H1 (cell line): ENCODE measurements around the gene ASRGL1. TPM values are rescaled to one million over a fixed set of nuclear protein-coding genes. Genes with fewer than 3 reads are reported as not detected.

Experiments used
- CTCF ChIA-PET: fragments of 300-600 bp; sonication (Branson Sonifier 250); formaldehyde crosslinking; loops from one replicate; lab custom pipeline; 2021; ENCODE audit not compliant: partially characterized antibody; lab: Charles Lee
- POLR2A ChIA-PET: fragments of 300-600 bp; sonication (Branson Sonifier 250); formaldehyde crosslinking; loops from one replicate; lab custom pipeline; 2021; ENCODE audit warnings: inconsistent platforms; ENCODE audit not compliant: partially characterized antibody; lab: Charles Lee
- DNase-seq, 2 experiments: peaks; one replicate each; pipeline versions ENCODE4 v3.0.0 to v3.0.0-alpha.2; 2010 to 2022; ENCODE audit warnings: low spot score in 2 of 2, low read depth in 1 of 2, mixed read lengths in 1 of 2
- FAIRE-seq: peaks from 2 replicates; lab custom pipeline; 2011; peaks lifted over from hg19 to GRCh38; lab: Jason Lieb, UNC
- H2AFZ ChIP-seq: 2 replicates; pipeline ENCODE4 v1.8.1; 2012; ENCODE audit warnings: low read length, inconsistent platforms
- H2AK5ac ChIP-seq: 2 replicates; pipeline ENCODE4 v1.6.1; 2013; ENCODE audit warnings: low read depth, low read length
- H2BK120ac ChIP-seq: replicated peaks from 2 replicates; pipeline ENCODE3; 2013; ENCODE audit warnings: low read depth, low read length, inconsistent platforms
- H2BK12ac ChIP-seq: 2 replicates; pipeline ENCODE4 v1.6.1; 2013; ENCODE audit warnings: low read depth, low read length
- H2BK15ac ChIP-seq: 2 replicates; pipeline ENCODE4 v1.6.1; 2013; ENCODE audit warnings: low read length
- H2BK20ac ChIP-seq: 2 replicates; pipeline ENCODE4 v1.6.1; 2013; ENCODE audit warnings: low read length
- H2BK5ac ChIP-seq: 2 replicates; pipeline ENCODE4 v1.6.1; 2013; ENCODE audit warnings: low read depth, low read length
- H3K14ac ChIP-seq: 2 replicates; pipeline ENCODE4 v1.6.1; 2013; ENCODE audit warnings: inconsistent platforms; ENCODE audit not compliant: insufficient read length
- H3K18ac ChIP-seq: 2 replicates; pipeline ENCODE4 v1.6.1; 2013; ENCODE audit warnings: low read length; ENCODE audit errors: extremely low read depth
- H3K23ac ChIP-seq: 2 replicates; pipeline ENCODE4 v1.6.1; 2013; ENCODE audit warnings: inconsistent platforms; ENCODE audit not compliant: insufficient read length
- H3K23me2 ChIP-seq: 2 replicates; pipeline ENCODE4 v1.6.1; 2013; ENCODE audit warnings: low read depth, low read length
- H3K27ac ChIP-seq: 2 replicates; pipeline ENCODE4 v1.6.1; 2011; ENCODE audit warnings: low read depth, low read length, inconsistent platforms
- H3K27me3 ChIP-seq, 4 experiments: replicated peaks in 1 of 4; 1 replicate in 1 of 4; 2 replicates in 3 of 4; pipeline versions ENCODE4 v1.6.1 to v1.8.1; 2011 to 2013; ENCODE audit warnings: low read length in 3 of 4, mild to moderate bottlenecking in 3 of 4, inconsistent platforms in 2 of 4, mixed read lengths in 2 of 4, moderate library complexity in 1 of 4; ENCODE audit not compliant: control insufficient read depth in 3 of 4, insufficient read depth in 3 of 4; ENCODE audit errors: extremely low read depth in 1 of 4
- H3K36me3 ChIP-seq, 4 experiments: 2 replicates each; pipeline versions ENCODE4 v1.6.1 to v1.8.1; 2011 to 2013; ENCODE audit warnings: mild to moderate bottlenecking in 4 of 4, low read length in 3 of 4, moderate library complexity in 2 of 4, control low read depth in 1 of 4, inconsistent platforms in 1 of 4; ENCODE audit not compliant: insufficient read depth in 4 of 4, control insufficient read depth in 2 of 4
- H3K4ac ChIP-seq: replicated peaks from 2 replicates; pipeline ENCODE3; 2013; ENCODE audit warnings: low read length, low read depth, mixed read lengths, inconsistent platforms; ENCODE audit not compliant: insufficient read length
- H3K4me1 ChIP-seq, 4 experiments: replicated peaks in 1 of 4; 1 replicate in 1 of 4; 2 replicates in 3 of 4; pipeline versions ENCODE4 v1.6.1 to v1.8.1; 2011 to 2013; ENCODE audit warnings: low read length in 3 of 4, inconsistent platforms in 2 of 4, mixed read lengths in 1 of 4; ENCODE audit not compliant: insufficient read depth in 4 of 4, control insufficient read depth in 3 of 4
- H3K4me2 ChIP-seq, 2 experiments: 2 replicates each; pipeline versions ENCODE4 v1.6.1 to v1.8.1; 2011 to 2013; ENCODE audit warnings: low read depth in 2 of 2, low read length in 2 of 2, control low read depth in 1 of 2, inconsistent platforms in 1 of 2, mild to moderate bottlenecking in 1 of 2; ENCODE audit not compliant: insufficient read depth in 1 of 2
- H3K4me3 ChIP-seq, 4 experiments: fragments of 200-600, 300-600 bp in 1 of 4; sonication (generic), shearing (Covaris generic), sonication (Bioruptor Twin) in 1 of 4; 2 replicates each; pipeline versions ENCODE4 v1.5.1 to v1.8.1; 2011 to 2016; ENCODE audit warnings: low read length in 4 of 4, low read depth in 3 of 4, control low read depth in 2 of 4, inconsistent platforms in 2 of 4, mild to moderate bottlenecking in 2 of 4, mixed read lengths in 1 of 4, moderate library complexity in 1 of 4; ENCODE audit not compliant: insufficient read depth in 2 of 4; ENCODE audit errors: extremely low read depth in 1 of 4
- H3K56ac ChIP-seq: replicated peaks from 2 replicates; pipeline ENCODE3; 2013; ENCODE audit warnings: low read depth, mild to moderate bottlenecking, mixed read lengths, low read length, inconsistent platforms; ENCODE audit not compliant: insufficient read length
- H3K79me1 ChIP-seq: 2 replicates; pipeline ENCODE4 v1.6.1; 2013; ENCODE audit warnings: low read depth, low read length, control low read depth
- H3K79me2 ChIP-seq, 2 experiments: 2 replicates each; pipeline versions ENCODE4 v1.6.1 to v1.8.1; 2012 to 2013; ENCODE audit warnings: low read length in 2 of 2, mild to moderate bottlenecking in 2 of 2, inconsistent platforms in 1 of 2; ENCODE audit not compliant: insufficient read depth in 2 of 2, control insufficient read depth in 1 of 2
- H3K9ac ChIP-seq, 4 experiments: replicated peaks in 1 of 4; 1 replicate in 1 of 4; 2 replicates in 3 of 4; pipeline versions ENCODE4 v1.6.1 to v1.8.1; 2011 to 2013; ENCODE audit warnings: low read depth in 3 of 4, low read length in 3 of 4, control low read depth in 2 of 4, mild to moderate bottlenecking in 2 of 4, moderate library complexity in 2 of 4, inconsistent platforms in 1 of 4; ENCODE audit errors: extremely low read depth in 1 of 4
- H3K9me3 ChIP-seq, 2 experiments: 2 replicates each; pipeline versions ENCODE4 v1.6.1 to v1.8.1; 2012 to 2013; ENCODE audit warnings: mild to moderate bottlenecking in 2 of 2, moderate library complexity in 2 of 2, control low read depth in 1 of 2, inconsistent platforms in 1 of 2, low read depth in 1 of 2, low read length in 1 of 2, mixed read lengths in 1 of 2; ENCODE audit not compliant: insufficient read depth in 2 of 2
- H4K20me1 ChIP-seq, 2 experiments: replicated peaks in 1 of 2; 2 replicates each; pipeline versions ENCODE3 to v1.8.1; 2011 to 2013; ENCODE audit warnings: inconsistent platforms in 2 of 2, low read length in 2 of 2, mild to moderate bottlenecking in 1 of 2; ENCODE audit not compliant: insufficient read depth in 2 of 2, control insufficient read depth in 1 of 2
- H4K5ac ChIP-seq: 2 replicates; pipeline ENCODE4 v1.6.1; 2013; ENCODE audit warnings: low read length, low read depth, mixed read lengths, inconsistent platforms; ENCODE audit not compliant: insufficient read length
- H4K8ac ChIP-seq: 2 replicates; pipeline ENCODE4 v1.8.0; 2013; ENCODE audit warnings: mild to moderate bottlenecking, moderate library complexity, low read length, inconsistent platforms; ENCODE audit not compliant: insufficient read depth; ENCODE audit errors: extremely low read depth
- H4K91ac ChIP-seq: replicated peaks from 2 replicates; pipeline ENCODE3; 2013; ENCODE audit warnings: low read length, mixed read lengths, inconsistent platforms; ENCODE audit not compliant: insufficient read length
- SIN3A ChIP-seq, 2 experiments: IDR thresholded peaks in 1 of 2; conservative IDR thresholded peaks in 1 of 2; 2 replicates each; pipeline ENCODE4 v1.6.1; 2011 to 2012; ENCODE audit warnings: low read length in 2 of 2, improper control_type of control experiment in 1 of 2, low read depth in 1 of 2, mild to moderate bottlenecking in 1 of 2
- WGBS, 2 experiments: shearing (Covaris generic) in 1 of 2; methylation state at CpG; one replicate each; pipeline versions ENCODE4 v1.1.6 to v1.1.7; 2013 to 2015; ENCODE audit warnings: low lambda C conversion rate in 2 of 2, mixed read lengths in 2 of 2, inconsistent platforms in 1 of 2, low coverage in 1 of 2, missing lambda C conversion rate in 1 of 2; ENCODE audit not compliant: insufficient replicate concordance in 2 of 2, insufficient coverage in 1 of 2, insufficient read length in 1 of 2; ENCODE audit errors: extremely low coverage in 1 of 2, missing lambda C conversion rate in 1 of 2; 5-methylcytosine and 5-hydroxymethylcytosine counted together
- polyA plus RNA-seq, 7 experiments: library from polyadenylated mRNA; depleted of rRNA in 3 of 7; stranded (reverse) in 5 of 7; unstranded in 2 of 7; fragments of >200 nt in 5 of 7; fragments of 200-250 nt in 2 of 7; gene quantifications; 1 replicate in 5 of 7; 2 replicates in 1 of 7; 4 replicates in 1 of 7; pipeline versions ENCODE4 v1.2.1 to v1.2.3, GENCODE V29; 2011 to 2013; ENCODE audit warnings: missing spikeins in 2 of 7, mixed read lengths in 2 of 7
- total RNA-seq: library from RNA; stranded (reverse); fragmentation: NEBNext Ultra II Directional; extraction: Animal tissue kit (Norgen Biotek cat#: 25700); gene quantifications from 2 replicates; pipeline ENCODE4 v1.2.1, GENCODE V29; 2021

ASRGL1 gene
- total and polyA plus RNA-seq, 2 of the 8 experiments (the other 6 are each of a cell fraction or from before 2014, with no cell fraction given), result 19.9 to 23.5 TPM

GRCh38 chr11:62340269-62340901 is 3.1 kb downstream of the ASRGL1 start:
- no peaks in the 10 kb centered on the region for H3K9me3 ChIP-seq
- no peak overlapping the region for H2BK15ac ChIP-seq
- H3K27ac ChIP-seq, result no peak overlapping the region
- no peak overlapping the region for H2BK120ac ChIP-seq
- H4K20me1 ChIP-seq, result no peaks in the 10 kb centered on the region
- WGBS, 2 experiments, result 65% methylated on average over 6 of the region's 6 CpGs; no CpG with 5 or more reads in 1 of the 2 experiments
- H3K56ac ChIP-seq, result no peak overlapping the region
- H3K18ac ChIP-seq, result no peak overlapping the region
- H3K14ac ChIP-seq, result no peak overlapping the region
- no peak overlapping the region for H2BK12ac ChIP-seq
- no peak overlapping the region for H3K23ac ChIP-seq
- H3K4ac ChIP-seq, result no peak overlapping the region
- H2BK20ac ChIP-seq, result no peak overlapping the region
- H4K91ac ChIP-seq, result no peak overlapping the region
- ChIA-PET CTCF (interaction anchor here (0.6 to 5.5 kb wide), 32 partner anchors 8 to 1193 kb away, joined by 3 to 82 read pairs (median 4); partner anchors contain the start of gene SCGB1A1), POLR2A (interaction anchor here (0.7 kb wide), 2 partner anchors 18 to 20 kb away, joined by 3 read pairs; no protein-coding TSS in a partner anchor)
- H4K5ac ChIP-seq, result no peak overlapping the region
- H3K79me2 ChIP-seq, result no peaks in the 10 kb centered on the region; a peak in 1 of 4 replicates
- H4K8ac ChIP-seq, result no peak overlapping the region
- H2AFZ ChIP-seq, result no peak overlapping the region
- H3K4me2 ChIP-seq, result no peak overlapping the region
- no peaks in the 10 kb centered on the region for H3K79me1 ChIP-seq
- H2BK5ac ChIP-seq, result no peak overlapping the region
- no peak for FAIRE-seq
- H3K23me2 ChIP-seq, result peaks cover 4% of the 10 kb centered on the region; the same call in 1 of the 2 replicates
- peaks cover 0 to 10% (median 4%) of the 10 kb centered on the region in 4 experiments; a peak in 3 of 7 replicates for H3K27me3 ChIP-seq
- H2AK5ac ChIP-seq, result no peak overlapping the region
- H3K36me3 ChIP-seq, result no peaks in the 10 kb centered on the region; a peak in 2 of 8 replicates
- H3K9ac ChIP-seq, result no peak overlapping the region
- DNase-seq, result peak in 1 of 2 experiments; percentile 57
- peaks cover 0 to 4% (median 0%) of the 10 kb centered on the region in 4 experiments; a peak in 4 of 7 replicates for H3K4me1 ChIP-seq
- H3K4me3 ChIP-seq, result no peak overlapping the region
- 0 out of 4 replicates have a peak, but pooled peaks of 1 of the 2 experiments have one; percentile 48 for TF ChIP-seq SIN3A (conservative IDR thresholded peaks at IDR 0.05 in 1 of 2, IDR thresholded peaks at IDR 0.05 in 1 of 2; ENCODE audit: low read depth in 1 of 2, low read length in 2 of 2)
